Fibroblast of peridontal ligament (primary cell): Measurements from ENCODE around the gene PIAS1.
"Not testable (repeated sequence)": the region's sequence is repeated elsewhere in the genome, so short reads cannot be mapped to it uniquely, and the experiment has no call there.

ENCODE experiments used
- DNase-seq: peaks from one replicate; pipeline ENCODE4 v3.0.0-alpha.2; 2010; ENCODE audit errors: extremely low read depth

The PIAS1 gene

GRCh38 chr15:68203486-68203885, 149.4 kb downstream of the PIAS1 start:
- no peak for DNase-seq

GRCh38 chr15:68203956-68204355, 149.8 kb downstream of the PIAS1 start:
- no peak for DNase-seq

GRCh38 chr15:68204361-68204760, 150.2 kb downstream of the PIAS1 start:
- DNase-seq = no peak

DNA sequence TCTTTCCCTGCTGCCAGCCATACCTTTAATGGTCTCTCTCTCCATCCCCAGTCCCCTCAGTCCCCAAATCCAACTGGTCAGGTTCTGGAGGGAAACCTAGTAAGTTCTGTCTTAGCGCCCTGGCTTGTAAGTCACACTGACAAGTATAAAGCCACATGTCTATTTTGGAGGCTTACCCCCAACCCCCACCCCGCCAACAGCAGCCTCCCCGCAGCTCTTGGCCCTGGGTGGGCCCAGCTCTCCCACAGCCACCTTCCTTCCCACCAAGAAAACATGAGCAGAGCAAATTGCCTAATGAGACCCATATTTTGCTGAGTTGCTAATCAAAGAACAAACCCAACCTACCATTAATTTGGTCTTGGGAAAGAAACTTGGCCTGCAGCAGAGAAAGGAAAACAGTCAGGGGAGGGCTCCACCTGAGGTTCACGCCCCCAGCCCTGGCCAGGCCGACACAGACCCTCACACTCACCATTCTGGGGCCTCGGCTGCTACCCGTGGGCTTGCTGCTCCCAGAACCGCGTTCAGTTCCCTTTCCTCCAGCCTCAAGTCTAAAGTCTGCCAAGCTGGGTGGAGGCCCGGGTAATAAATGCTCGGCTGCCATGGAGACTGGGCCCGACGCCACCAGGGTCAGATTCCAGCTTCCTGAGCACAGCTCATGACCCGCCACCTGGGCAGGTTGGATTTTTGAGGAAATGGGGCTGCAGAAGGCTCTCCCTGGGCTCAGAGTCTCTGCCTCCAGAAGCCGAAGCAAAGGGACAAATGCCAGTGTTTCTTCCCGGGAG, 150.9 kb downstream of the PIAS1 start, which contains the start of gene CALML4:
TSS of gene CALML4 (minus strand) at position 557 of the 782 bp plus-strand sequence. CDS start at position 472, 85 bp downstream.
- peak; percentile 49 for DNase-seq

DNA sequence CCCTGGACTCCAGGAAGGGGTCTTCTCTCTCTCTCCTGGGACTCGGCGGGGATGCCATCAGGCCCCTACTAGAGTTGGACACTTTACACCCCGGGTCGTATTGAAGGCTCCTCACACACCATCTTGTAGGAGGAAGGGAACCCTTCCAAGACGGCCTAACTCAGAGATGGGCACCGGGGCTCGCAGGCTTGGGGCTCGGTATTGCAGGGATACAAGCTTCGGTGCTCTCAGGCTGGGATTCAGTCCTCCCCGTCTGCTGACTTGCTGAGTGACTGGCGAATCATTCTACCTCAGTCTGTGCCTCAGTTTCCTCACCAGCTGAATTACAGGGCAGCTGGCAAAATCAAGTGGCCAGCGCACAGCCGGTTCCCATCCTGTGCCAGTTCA, 151.4 kb downstream of the PIAS1 start:
- DNase-seq = no peak

DNA sequence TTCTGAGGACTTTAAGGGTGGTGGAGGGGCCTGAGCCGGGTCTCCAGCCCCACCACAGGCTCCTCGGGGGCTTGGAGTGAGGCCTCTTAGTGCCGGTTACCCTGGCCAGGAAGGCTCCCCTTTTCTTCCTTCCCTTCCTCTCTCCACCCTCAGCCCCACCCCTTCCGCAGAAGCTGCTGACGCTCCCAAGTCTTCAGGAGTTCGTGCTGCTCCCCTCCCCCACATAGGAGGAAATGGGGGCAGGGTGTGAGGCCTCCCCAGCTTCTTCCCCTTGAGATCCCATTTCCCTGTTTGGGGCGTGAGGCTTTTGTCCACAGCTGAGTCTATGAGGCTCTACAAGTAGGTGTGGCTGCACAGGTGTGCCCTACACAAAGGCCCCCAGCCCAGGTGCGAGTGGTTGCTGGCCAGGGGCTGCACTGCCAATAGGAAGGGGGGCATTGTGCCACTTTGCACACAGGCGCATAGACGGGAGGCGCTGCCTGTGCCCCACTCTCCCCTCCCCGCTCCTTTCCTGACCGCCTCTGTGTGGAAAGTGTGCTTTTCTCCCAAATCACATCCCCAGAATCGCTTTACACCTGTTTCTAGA, 151.9 kb downstream of the PIAS1 start:
- no peak for DNase-seq

- no peak for DNase-seq
These were observed 152.6 kb downstream of the PIAS1 start for GRCh38 chr15:68206711-68207151.

GRCh38 chr15:68207176-68207935, 153.2 kb downstream of the PIAS1 start:
- DNase-seq = no peak

DNA sequence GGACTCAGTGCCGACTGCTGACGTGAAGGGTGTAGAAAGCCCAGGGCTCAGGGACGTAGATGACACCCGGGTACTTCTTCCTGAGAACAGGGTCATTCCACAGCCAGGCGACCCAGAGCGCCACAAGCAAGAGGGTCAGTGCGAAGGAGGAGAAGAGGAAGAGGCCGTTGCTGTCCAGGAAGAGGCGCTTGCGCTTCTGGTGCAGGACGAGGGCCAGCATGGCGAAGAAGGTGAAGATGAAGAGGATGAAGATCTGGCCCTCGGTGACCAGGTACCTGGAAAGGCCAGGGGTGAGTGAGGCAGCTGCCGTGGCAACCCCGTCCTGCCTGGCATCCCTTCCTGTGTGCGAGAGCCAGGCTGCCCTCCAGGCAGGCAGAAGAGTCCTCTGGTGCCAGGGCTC, 154.0 kb downstream of the PIAS1 start:
- DNase-seq = no peak

DNA sequence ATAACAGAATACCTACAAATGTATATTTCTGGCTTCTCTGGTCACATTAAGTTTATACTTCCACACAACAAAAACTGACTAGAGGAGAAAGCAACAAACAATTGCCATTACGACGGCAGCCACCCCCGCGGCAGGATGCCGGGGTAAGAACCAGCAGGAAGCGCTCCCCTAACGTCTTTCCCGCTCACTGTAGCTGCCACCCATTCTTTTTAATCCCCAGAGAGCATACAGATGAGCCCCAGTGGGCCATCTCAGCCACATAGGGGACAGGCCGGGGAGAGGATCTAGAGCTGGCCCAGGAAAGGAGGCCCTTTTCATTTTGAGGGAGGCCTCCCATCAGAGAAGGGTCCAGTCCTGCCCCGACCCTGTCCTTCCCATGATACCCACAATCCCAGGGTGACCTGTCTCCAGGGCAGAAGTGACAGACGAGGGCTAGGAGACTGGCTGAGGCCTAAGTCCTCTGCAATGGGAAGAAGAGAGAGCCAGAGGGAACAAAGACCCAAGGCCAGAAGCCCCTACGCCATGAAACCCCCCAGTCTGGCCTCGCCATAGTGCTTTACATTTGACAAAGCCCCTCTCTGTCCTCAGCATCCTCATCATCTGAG, 154.6 kb downstream of the PIAS1 start:
- no peak for DNase-seq

GRCh38 chr15:68209272-68209671, 155.2 kb downstream of the PIAS1 start:
- no peak for DNase-seq

DNA sequence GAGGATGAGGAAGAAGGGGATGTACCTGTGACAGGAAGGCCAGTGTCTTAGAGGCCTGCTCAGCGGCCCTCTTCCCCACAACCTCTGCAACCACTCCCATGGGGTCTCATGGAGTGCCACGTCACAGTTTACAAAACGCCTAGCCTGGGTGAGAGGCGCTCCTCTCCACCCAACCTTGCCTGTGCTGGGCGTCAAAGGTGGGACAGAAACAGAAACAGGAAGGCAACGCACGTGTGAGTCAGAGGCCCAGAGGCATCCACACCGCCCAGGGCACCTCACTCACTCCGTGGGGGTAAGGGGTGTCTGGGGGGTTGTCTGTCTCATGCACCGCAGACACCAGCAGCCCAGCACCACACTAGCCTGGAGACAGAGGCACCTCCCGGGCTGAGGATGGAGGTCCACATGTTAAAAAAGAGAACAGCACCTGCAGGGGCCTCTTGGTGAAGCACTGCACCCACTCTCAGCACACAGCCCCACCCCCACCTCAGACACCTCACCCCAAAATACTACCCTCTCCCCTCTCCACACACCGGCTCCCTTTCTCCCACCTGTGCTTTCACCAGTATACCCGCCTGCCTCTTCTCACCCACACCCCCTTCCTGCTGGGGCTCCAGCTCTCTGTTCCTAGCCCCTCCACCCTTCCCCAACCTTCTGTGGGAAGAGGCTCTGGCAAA, 155.8 kb downstream of the PIAS1 start:
- no peak for DNase-seq

DNA sequence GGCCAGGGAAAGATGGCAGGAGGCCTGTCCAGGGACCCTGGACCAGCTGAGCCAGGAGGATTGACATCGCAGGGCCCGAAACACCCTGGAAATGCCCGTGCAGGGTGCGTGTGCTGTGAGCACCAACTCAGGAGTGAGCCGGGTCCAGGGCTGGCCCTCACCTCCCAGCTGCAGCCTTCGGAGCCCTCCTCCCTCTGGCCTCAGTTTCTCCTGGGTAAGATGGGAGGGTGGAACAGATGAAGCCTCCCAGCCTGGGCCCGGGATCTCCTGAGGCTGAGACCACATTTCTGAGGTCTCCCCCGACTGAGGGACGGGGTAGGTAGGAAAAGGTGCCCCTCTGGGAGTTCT, 156.3 kb downstream of the PIAS1 start:
- no peak for DNase-seq

GRCh38 chr15:68210821-68211655, 156.9 kb downstream of the PIAS1 start:
- DNase-seq = peak; percentile 42

GRCh38 chr15:68211656-68212320, 157.7 kb downstream of the PIAS1 start:
- DNase-seq = no peak

DNA sequence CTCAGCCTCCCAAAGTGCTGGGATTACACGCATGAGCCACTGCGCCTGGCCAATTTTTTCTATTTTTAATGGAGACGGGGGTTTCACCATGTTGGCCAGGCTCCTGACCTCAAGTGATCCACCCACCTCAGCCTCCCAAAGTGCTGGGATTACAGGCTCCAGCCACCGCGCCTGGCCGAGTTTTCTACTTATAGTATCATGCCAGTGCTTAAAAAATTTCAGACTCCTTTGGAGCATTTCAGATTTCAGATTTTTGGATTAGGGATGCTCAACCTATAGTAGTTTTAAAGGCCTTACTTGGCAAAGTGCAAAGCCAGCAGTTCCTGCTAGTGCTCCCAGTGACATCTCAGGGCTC, 159.4 kb downstream of the PIAS1 start:
- DNase-seq = not testable (repeated sequence)

- DNase-seq = no peak
These were observed 160.1 kb downstream of the PIAS1 start for GRCh38 chr15:68213991-68214837.

- DNase-seq = no peak
These were observed 160.7 kb downstream of the PIAS1 start for GRCh38 chr15:68214838-68215254.

GRCh38 chr15:68217341-68217740, 163.2 kb downstream of the PIAS1 start:
- no peak for DNase-seq
